Fibroblast of skin of left biceps (primary cell): ENCODE measurements around the gene ATP11A.

Experiments
- DNase-seq, 2 experiments: peaks; one replicate each; pipeline ENCODE4 v3.0.0-alpha.2; 2013; ENCODE audit warnings: low read depth in 2 of 2

The ATP11A gene

DNA sequence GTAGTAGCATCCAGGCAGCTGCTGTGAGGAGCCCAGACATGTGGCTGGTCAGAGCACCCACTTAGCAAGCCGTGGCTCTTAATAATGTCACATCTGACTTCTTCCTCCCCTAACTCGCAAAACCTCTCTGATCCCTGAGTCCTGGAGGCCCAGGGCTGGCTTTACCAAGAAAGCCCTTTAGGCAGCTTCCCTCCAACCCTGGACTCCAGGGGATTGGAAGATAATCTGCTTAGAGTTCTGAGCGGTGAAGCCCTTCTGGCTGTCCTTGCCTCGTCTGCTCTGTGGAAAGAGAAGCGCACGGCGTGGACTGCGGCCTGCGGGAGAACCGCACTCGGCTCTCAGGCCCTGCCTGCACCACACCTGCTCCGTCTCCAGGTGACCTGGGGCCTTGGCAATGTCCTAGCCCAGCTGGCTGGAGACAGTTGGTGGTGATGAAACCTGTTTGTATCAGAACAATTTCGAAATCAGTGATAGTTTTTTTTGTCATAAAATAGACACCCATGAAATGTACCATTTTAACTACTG lies 214.7 kb downstream of the ATP11A start:
- no peak for DNase-seq

DNA sequence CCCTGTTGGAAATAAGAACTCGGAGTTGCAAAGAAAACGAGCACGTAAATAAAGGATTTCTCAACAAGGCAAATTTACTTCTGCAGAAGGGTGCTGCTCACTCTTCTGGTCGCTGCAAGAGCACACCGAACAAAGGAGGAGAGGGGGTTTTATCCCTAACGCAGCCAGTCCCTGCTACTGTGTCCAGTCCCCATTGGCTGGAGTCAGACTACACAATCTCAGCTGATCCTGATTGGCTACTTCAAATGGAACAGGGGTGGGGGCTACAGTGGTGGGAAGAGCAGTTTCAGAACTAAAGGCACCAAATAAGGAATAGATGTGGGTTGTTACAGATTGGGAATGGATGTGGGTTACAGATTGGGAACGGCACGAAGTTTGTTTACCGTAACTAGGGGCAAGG lies 215.2 kb downstream of the ATP11A start:
- no peak for DNase-seq

DNA sequence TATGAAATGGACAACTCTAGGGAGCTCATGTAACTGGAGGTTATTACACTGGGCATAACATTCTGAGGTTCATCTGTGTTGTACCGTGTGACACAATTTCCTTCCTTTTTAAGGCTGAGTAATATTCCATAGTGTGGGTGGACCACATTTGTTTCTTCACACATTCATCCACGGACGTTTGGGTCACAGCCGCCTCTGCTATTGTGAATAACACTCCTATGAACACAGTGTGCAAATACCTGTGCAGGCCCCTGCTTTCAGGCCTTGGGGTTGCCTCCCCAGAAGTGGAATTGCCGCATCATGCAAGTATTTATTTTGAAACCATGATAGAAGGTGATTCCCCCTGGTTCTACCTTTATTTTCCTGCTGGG lies 215.8 kb downstream of the ATP11A start:
- DNase-seq: no peak

DNA sequence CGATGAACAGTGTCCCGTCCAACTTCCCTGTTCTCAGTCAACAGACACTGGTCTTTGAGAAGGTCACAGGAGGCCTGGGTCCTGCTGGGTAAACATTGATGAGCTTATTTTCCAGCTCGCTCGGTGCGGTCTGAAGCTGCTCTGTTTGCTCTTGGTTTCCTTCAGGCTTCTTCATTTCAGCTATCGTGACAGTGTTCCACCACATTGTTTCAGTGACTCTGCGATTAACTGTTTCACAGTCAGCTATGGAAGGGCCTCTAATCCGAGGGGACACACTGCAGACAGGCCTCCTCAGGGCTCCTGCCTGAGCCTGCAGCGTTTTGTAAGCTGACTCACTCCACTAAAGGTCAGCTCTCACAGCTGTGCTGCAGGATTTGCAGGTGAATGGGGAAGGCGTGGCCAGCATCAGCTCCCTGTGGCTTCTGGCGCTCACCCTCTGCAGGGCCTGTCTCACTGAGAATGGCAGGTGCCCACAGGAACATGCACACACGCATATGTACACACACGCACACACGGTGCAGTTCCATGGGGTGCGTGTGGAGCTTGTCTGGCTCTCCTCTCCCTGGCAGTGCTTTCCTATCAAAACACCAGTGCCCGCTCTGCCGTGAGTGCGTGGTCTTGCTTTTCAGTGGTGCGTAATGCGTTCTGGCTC lies 216.3 kb downstream of the ATP11A start:
- DNase-seq: no peak

DNA sequence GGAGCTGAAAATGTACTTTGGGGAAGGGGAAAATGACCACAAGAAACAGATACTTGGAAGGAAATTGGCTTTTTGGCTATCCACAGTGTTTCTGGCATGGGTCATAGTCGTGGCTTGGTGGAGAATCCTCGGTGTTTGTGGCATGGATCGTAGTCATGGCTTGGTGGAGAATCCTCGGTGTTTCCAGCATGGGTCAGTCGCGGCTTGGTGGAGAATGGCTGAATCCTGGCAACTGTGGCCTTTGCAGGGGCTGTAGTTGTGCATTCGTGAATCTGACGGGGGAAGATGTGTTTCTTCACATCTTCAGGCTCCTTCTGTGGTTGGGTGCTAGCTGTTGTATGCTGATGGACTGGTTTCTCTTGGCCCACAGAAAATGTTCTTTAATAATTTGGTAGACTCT lies 217.4 kb downstream of the ATP11A start:
- no peak for DNase-seq

DNA sequence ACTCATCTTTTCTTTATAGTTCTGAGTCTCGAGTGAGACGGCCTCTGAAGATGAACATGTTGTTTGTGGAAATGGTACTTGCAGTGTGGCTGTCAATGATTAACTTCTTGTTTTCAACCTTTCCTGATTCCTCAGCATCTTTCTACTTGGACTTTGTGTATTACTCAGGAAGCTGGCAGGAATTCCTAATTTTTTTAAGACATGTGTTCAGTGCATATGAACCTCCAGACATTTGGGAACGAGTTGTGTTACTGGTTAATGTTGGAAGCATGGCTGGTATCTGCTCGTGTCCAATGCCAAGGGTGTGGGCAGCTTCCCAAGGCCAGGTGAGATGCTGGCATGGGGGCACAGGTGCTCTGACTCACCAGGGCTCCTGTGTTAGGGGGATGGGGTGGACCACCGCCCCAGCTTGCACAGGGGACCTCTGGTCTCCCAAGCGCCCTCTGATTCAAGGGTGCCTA lies 218.1 kb downstream of the ATP11A start:
- DNase-seq: no peak

DNA sequence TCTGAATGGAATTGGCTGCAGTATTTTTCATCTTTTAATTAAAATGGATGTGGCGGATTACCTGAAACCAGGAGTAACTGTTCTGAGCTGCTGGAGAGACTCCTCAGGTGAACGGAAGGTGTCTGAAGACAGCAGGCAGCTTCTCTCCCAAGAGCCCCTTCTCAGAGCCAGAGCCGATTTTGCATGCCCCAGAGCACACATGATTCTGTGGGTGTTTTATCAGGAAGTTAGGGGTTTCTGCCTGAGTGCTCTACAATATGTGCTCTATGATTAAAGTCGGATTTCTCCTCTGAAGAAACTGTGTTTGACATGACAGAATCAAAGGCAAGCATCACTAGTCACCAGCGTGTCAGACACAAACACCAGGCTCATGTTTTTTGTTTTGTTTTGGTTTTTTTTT lies 218.5 kb downstream of the ATP11A start:
- DNase-seq: no peak

DNA sequence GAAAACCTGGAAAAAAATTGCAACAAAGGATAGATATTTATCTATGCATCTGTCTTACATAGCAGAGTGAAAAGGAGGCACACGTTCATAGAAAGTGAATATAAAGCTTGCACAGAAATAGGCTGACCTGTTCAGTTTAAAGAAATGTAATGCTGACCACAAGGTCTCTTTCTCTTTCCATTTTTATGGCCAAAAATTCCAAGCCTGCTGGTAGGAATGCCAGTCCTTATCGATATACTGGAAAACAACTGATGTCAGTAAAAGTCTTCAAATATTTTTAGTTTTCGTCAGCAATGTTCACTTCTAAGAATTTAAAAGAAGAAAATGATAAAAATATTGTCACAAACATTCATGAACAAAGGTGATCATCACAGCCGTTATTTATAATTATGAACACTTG lies 220.2 kb downstream of the ATP11A start:
- no peak for DNase-seq

DNA sequence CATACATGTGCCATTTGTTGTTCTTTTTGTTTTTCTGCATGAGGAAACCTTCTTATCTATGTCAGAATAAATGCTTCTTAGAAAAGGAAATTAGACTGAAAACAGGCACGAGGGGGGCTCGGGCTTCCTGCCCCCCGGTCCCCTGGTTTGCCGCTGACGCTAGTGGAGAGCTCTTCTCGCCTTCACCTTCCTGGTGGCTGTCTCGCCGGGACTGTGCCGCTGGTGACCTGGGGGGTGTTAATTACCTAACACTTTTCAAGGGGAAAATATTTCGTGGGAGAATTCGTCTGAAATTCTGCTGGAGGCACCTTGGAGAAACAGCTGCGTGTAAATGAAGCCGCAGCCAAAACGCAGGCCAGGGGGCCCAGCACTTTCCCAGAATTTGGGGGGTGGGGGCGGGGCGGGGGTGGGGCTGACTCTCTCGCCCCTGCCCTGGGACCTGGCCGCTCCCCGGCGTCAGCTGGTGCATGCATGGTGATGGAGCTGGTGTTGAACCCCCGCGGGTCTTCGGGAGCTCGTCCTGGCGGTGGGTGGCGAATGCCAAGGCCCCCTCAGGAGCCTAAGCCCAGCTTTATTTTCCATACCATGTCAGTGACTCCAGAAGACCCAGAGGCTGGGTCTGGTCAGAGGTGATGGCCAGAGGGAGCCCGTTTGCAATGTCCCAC lies 220.9 kb downstream of the ATP11A start:
- DNase-seq: no peak

DNA sequence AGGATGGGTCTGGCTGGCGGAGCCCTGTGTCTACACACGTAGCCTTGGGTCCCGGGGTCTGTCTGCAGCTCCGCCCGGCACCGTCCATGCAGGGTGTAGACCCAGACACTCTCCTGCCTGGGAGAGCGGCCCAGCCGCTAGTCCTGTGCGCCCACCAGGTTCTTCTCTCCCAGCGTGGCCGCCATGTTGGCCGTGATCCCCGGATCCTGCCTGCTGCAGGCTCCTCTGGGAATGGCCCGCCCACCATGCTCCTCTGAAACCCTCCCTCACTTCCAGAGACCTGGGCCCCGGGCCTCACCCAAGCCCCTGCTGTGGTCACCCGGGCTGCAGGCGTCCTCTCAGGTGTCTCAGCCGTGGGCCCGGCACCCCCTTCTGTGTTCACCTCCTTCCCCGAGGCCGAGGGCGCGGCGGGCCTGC lies 221.5 kb downstream of the ATP11A start:
- DNase-seq: no peak

DNA sequence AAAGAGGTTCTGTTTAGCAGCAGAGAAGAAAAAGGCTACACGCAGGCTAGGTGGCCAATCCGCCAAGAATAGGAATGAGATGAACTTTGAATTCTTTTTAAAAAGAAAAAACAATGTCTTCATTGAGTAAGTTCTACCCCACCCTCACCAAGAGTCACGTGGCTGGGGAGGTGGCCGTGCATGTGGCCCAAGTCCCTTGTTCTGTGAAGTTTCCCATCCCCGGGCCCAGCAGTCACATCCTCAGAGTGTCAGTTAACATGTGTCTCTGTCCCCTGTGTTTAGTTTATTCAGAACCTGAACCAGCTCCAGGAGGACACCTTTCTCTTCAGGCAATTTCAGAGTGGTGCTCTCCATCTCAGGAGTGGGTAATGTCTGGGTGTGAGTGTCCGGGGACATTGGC lies 222.0 kb downstream of the ATP11A start:
- no peak for DNase-seq

DNA sequence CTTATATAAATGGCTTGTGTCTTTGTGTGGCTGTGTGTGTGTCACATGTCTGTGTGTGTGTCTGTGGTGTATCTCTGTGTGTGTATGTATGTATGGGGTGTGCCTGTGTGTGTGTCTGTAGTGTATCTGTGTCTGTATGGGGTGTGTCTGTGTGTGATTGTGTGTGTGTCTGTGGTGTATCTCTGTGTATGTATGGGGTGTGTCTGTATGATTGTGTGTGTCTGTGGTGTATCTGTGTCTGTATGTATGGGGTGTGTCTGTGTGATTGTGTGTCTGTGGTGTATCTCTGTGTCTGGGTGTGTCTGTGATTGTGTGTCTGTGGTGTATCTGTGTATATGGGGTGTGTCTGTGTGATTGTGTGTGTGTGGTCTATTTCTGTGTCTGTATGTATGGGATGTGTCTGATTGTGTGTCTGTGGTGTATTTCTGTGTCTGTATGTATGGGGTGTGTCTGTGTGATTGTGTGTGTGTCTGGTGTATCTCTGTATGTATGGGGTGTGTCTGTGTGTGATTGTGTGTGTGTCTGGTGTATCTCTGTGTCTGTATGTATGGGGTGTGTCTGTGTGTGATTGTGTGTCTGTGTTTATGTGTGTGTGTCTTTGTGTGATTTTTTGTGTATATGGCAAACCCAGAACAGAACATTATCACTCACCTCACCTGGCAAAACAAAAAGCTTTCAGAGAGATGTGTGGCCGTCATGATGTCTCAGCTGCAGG lies 223.0 kb downstream of the ATP11A start:
- DNase-seq: no peak

DNA sequence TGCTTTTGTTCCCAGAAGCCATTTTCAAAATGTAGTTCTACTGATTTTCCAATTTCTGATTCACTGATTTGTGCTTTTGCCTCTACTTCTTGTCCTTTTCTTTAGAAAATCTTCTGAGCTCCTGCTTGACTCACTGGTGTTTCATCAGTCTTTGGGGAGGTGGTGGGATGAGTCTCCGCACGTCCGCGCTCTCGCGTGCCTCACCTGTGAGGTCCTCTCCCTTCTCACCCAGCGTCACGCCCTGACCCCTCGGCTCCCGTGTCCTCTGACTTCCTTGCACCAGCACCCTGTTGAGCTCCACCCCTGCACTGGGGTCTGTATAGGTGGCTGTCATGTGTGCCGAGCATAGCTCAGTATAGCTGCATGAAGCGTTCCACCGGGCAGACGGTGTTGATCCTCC lies 226.5 kb downstream of the ATP11A start:
- DNase-seq: no peak

DNA sequence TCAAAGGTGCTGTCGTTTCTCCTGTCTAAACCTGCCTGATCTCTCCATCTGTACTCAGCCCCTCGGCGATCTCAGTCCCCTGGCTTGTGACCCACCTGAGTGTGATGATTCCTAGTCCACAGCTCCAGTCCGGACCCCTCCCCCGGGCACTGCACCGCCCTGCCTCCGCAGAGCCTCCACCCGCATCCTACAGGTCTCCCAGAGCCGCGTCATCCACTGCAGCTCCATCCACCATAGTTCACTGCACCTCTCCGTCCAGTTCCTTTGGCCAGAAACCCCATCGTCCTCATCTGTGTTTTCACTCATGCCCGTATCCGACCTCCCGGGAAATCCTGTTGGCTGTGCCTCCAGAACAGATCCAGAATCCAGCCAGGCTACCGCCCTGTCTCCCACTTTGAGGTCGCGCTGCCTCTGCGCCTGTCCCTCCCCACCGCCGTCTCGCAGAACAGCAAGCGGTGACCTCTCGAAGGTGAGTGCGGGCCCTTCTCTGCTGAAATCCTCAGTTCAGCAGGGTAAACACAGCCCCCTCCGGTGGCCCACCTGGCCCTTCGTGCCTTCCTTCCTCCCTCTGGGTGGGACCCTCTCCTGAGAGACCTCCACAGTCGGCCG lies 227.3 kb downstream of the ATP11A start:
- DNase-seq: no peak

DNA sequence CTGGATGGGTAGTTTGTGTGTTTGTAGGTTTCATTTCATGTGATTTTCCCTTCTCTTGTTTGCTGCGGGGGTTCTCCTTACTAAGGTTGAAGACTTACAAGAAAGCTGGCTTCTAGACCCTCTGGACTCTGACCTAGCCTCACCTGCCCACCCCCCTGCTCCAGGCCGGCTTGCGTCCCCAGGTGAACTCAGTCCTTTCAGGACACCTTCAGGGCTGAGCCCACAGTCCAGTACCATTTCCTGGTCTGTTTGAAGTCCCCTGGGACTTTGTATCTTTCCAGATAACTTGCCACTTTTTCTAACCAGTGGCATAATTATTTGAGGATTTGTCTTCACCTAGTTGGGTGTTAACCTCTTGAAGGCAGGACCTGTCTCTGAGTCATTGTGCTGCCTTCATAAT lies 227.9 kb downstream of the ATP11A start:
- DNase-seq: no peak

DNA sequence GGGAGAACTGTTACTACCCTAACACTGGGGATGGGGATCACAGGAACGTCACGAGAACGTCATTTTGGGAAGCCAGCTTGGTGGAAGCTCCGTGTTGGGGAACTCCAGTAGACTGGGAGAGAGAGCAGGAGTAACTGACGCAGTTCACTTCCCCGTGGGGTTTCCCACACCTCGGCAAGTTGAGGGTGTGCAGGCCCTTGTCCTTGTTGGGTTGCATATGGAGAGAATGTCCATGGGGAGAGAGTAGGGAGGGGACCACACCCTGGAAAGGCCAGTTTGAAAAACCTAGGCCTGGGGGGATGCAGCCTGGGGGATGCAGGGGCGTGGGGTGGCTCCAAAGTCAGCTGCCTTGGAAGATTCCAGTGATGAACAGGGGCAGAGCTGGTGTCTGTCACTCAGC lies 228.4 kb downstream of the ATP11A start:
- no peak for DNase-seq

DNA sequence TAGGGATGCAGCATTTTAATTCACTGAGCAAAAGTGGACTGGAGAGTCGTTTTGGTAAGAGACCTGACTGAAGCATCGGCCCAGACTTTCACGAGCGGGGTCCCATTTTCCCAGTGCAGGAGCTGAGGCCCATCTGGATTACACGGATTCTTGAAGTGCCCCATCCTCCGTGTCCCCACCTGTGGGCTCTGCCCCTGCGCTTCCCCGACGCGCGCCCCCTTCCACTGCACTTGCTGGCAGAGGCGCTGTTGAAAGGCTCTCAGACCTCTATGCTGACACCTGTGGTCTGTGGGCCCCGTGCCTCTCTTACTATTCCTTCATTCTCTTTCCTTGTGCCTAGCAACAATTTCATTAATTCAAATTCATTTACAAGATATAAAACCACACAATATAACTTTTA lies 228.9 kb downstream of the ATP11A start:
- DNase-seq: no peak

DNA sequence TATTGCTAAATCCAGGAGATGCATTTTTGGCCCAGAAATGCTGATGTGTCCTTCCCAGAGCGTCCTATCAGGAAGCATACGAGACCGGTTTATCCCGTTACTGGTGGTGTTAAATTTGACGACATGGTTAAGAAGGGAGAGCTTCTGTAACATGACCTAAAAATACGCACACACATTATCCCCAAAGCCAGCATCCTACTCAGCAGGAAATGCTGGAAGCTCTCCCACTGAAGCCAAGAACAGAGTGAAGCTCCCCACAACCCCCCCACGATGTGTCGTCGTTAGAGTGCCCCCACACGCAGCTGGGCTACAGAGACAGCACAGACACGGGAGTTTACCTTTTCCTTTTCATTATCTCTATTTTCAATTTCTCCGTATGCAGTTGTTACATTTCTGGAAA lies 234.1 kb downstream of the ATP11A start:
- no peak for DNase-seq

DNA sequence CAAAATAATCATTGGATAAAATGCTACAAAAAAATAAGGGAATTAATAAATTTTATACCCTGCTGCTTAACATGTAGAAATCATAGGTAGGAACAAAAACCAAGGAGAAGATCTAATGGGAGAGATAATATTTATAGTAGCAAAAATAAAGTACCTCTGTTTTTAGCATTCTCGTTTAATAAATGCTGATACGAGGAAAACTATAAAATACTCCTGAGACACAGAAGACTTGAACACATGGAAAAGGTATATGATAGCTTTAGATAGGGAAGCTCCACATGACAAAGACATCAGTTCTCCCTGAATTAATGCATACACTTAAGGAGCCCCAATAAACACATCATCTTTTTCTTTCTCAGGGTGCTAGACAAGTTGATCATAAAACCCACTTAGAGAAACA lies 234.5 kb downstream of the ATP11A start:
- no peak for DNase-seq

DNA sequence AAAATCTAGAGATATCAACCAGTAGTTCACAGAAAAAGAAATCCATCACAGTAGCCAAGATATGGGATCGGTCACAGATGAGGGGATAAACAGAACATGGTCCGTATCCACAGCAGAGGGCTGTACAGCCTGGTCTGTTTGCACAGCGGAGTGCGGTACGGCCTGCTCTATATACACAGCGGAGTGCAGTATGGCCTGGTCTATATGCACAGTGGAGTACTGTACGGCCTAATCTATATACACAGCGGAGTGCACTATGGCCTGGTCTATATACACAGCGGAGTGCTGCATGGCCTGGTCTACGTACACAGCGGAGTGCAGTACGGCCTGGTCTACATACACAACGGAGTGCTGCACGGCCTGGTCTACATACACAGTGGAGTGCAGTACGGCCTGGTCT lies 236.2 kb downstream of the ATP11A start:
- no peak for DNase-seq

DNA sequence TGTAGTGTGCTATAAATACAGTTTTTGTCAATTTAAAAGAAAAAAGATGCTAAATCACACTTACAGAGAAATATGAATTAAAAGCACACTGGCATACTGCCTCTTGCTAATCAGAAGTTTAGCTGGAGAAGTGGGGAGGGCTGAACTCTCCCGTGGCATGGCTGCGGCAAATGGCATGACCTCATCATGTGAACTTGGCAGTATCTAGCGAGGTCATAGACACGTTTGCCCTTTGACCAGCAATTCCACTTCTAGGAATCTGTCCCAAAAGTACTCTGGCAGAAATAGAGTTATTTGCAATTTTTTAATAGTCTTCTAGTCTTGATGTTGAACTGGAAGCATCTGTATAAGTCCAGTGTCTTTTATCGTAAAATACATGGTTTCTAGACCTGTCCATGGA lies 237.2 kb downstream of the ATP11A start:
- no peak for DNase-seq
